ENCODE data around the gene CAPZA3.
"Not testable (repeated sequence)": the region's sequence is repeated elsewhere in the genome, so short reads cannot be mapped to it uniquely, and the experiment has no call there.

Gene CAPZA3

DNA sequence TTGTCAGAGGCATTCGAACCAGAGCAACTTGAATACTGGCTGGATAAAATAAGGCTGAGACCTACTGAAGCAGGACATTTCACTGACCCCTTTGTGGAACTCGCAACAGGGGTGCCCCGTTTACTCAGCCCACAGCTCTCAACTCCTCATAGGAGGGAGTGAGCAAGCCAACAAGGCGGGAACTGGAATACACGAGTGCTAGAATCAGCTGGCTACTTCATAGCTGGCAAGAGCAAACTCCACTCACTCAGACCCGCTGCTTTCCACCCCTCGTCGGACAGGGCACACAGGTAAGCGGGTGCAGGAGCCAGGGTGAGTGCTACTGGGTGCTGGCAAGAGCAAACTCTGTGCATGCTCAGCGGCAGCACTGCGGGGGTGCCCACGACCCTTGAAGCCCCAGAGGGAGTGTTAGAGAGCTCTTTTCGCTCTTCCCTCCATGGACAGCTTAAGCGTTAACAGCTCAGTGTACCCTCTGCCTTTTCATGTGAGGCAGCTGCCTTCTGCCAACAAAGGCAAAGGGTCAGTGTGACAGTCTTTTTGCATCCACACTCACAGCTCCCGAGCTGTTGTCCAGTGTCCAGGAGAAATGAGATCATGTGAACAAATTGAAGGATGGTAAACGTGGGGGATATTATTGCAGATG is 15.7 kb downstream of the CAPZA3 start:
- DNase-seq (ENCODE audit: low read depth in 2 of 2, low spot score in 1 of 2) = no peak

DNA sequence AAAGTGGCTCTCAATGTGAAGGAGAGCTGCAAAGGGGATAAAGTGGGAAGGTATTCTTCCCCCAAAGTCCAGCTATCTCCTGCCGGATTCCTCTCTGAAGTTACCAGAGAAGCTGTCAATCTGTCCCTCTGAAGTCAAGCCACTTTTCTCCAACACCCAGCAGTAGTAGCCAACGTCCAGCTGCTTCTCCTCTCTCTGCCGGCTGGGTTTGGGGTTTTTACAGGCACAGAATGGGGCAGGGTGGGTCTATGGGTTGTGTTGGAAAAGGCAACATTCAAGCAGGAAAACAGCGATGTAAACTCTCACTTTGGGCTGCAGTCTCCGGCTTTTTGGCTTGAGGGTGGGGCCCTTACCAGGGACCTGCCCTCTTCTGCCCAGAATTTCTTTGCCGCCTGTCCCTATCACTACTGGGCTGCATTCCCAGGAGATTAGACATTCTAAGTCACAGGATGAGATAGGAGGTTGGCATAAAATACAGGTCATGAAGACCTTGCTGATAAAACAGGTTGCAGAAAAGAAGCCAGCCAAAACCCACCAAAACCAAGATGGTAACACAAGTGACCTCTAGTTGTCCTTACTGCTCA is 16.3 kb downstream of the CAPZA3 start:
- no peak for DNase-seq (ENCODE audit: low read depth in 2 of 2, low spot score in 1 of 2)

DNA sequence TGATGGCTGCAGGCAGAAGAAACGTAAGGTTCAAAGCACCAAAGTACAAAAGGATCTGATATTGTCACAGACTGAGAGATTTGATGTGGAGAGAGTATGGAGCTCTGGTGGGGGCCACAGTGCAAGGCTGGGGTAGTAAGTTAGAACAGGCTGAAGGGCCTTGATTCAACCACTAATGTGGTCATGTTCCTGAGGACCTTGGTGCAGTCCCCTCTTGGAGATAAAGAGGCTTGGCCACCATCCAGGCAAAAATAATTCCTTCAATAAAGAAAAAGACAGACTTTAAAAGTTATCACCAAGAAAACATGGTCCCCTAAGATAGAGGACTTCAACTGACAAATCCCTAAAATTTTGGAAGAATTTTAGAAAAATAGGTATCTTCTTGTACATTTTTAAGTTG is 17.4 kb downstream of the CAPZA3 start:
- no peak for DNase-seq (ENCODE audit: low read depth in 2 of 2, low spot score in 1 of 2)

DNA sequence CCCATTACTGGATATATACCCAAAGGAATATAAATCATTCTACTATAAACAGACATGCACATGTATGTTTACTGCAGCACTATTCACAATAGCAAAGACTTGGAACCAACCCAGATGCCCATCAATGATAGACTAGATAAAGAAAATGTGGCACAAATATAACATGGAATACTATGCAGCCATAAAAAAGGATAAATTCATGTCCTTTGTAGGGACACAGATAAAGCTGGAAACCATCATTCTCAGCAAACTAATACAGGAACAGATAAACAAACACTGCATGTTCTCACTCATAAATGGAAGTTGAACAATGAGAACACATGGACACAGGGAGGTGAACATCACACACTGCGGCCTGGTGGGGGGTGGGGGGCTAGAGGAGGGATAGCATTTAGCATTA is 28.6 kb downstream of the CAPZA3 start:
- DNase-seq (ENCODE audit: low read depth in 2 of 2, low spot score in 1 of 2) = not testable (repeated sequence)

DNA sequence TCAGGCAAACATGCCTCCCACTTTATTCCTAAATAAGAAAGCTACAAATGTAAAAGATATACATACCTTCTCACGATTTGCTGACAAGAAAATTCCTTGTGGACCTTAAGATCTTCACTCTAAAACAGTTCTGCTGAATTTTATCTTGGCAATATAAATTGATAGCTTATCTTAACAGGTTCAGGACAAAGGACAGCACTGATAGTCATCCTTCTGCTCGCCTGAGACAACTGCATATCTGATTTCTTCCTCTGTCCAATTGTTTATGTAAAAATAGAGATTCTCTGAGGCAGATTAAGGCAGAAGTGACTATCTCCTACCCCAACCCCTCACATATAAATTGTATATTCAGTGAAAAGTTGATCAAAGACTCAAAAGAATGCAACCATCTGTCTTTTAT is 44.9 kb downstream of the CAPZA3 start:
- DNase-seq (ENCODE audit: low read depth in 2 of 2, low spot score in 1 of 2) = no peak

DNA sequence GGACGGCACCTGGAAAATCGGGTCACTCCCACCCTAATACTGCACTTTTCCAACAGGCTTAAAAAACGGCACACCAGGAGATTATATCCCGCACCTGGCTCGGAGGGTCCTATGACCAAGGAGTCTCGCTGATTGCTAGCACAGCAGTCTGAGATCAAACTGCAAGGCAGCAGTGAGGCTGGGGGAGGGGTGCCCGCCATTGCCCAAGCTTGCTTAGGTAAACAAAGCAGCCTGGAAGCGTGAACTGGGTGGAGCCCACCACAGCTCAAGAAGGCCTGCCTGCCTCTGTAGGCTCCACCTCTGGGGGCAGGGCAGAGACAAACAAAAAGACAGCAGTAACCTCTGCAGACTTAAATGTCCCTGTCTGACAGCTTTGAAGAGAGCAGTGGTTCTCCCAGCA is 47.5 kb downstream of the CAPZA3 start:
- not testable (repeated sequence) for DNase-seq (ENCODE audit: low read depth in 2 of 2, low spot score in 1 of 2)

Measured in stimulated activated CD8-positive, alpha-beta memory T cell treated with anti-CD3 and anti-CD28 coated beads, Interleukin-4, amount 100 ng/mL, for 1 hour (primary cell).